VCaP (cell line): ENCODE data around the gene ARID4B.

Experiments
- H3K27ac ChIP-seq: fragments of 450-650 bp; 2 replicates; pipeline ENCODE4 v1.5.1; 2017
- CTCF ChIP-seq: fragments of 450-650 bp; conservative IDR thresholded peaks from 2 replicates; pipeline ENCODE4 v1.5.1; 2017; ENCODE audit warnings: mild to moderate bottlenecking, moderate library complexity

The ARID4B gene

GRCh38 chr1:235149824-235150223 lies 178.2 kb downstream of the ARID4B start:
- TF ChIP-seq CTCF = no peak
- no peak overlapping the region for H3K27ac ChIP-seq

GRCh38 chr1:235147269-235147668 lies 180.7 kb downstream of the ARID4B start:
- TF ChIP-seq CTCF = no peak
- H3K27ac ChIP-seq = no peak overlapping the region

GRCh38 chr1:235145639-235146038 lies 182.3 kb downstream of the ARID4B start:
- H3K27ac ChIP-seq = no peak overlapping the region
- no peak for TF ChIP-seq CTCF

- H3K27ac ChIP-seq = no peak overlapping the region
- TF ChIP-seq CTCF = no peak
Observed at GRCh38 chr1:235142991-235143390, 185.0 kb downstream of the ARID4B start.

- TF ChIP-seq CTCF = no peak
- H3K27ac ChIP-seq = no peak overlapping the region
Observed at GRCh38 chr1:235139315-235139714, 188.7 kb downstream of the ARID4B start.

- no peak overlapping the region for H3K27ac ChIP-seq
- TF ChIP-seq CTCF = no peak
Observed at GRCh38 chr1:235138821-235139220, 189.2 kb downstream of the ARID4B start.

GRCh38 chr1:235136111-235136510 lies 191.9 kb downstream of the ARID4B start:
- H3K27ac ChIP-seq = peak overlapping the region; percentile 23; the same call in 1 of the 2 replicates
- TF ChIP-seq CTCF = no peak

GRCh38 chr1:235134171-235134570 lies 193.8 kb downstream of the ARID4B start:
- H3K27ac ChIP-seq = no peak overlapping the region
- TF ChIP-seq CTCF = no peak
